SK-N-MC (cell line): Measurements from ENCODE around the gene VAPA.

Source experiments
- EZH2 ChIP-seq: fragments of 200-600 bp; sonication (generic); IDR thresholded peaks from one replicate; pipeline ENCODE4 v1.6.1; 2017; ENCODE audit warnings: antibody characterized with exemption
- FOXP2 ChIP-seq: optimal IDR thresholded peaks from 2 replicates; pipeline ENCODE3; 2011; ENCODE audit warnings: mild to moderate bottlenecking, moderate library complexity; ENCODE audit not compliant: insufficient read depth; ENCODE audit errors: extremely low read length, control extremely low read depth
- POLR2AphosphoS5 ChIP-seq: IDR thresholded peaks from 2 replicates; pipeline ENCODE4 v1.6.1; 2012; ENCODE audit warnings: mild to moderate bottlenecking, low read depth, low read length, borderline replicate concordance

GRCh38 chr18:10003866-10004265 lies 90.0 kb downstream of the VAPA start:
- no peak for TF ChIP-seq EZH2
- no peak for TF ChIP-seq POLR2AphosphoS5
- no peak for TF ChIP-seq FOXP2
